ENCODE data around the gene MROH8.

- TF ChIP-seq CTCF (IDR thresholded peaks at IDR 0.05; ENCODE audit: poor library complexity, severe bottlenecking) (no peak), EP300 (conservative IDR thresholded peaks at IDR 0.05; ENCODE audit: poor library complexity, severe bottlenecking) (no peak), POLR2AphosphoS5 (IDR thresholded peaks at IDR 0.05) (no peak), EZH2 (IDR thresholded peaks at IDR 0.05; ENCODE audit: borderline replicate concordance, insufficient read depth, low read length, poor library complexity, severe bottlenecking) (no peak), RAD21 (conservative IDR thresholded peaks at IDR 0.05) (no peak), TAF1 (IDR thresholded peaks at IDR 0.05; ENCODE audit: low read depth) (no peak), MXI1 (conservative IDR thresholded peaks at IDR 0.05; ENCODE audit: poor library complexity, severe bottlenecking) (no peak)
Measured at GRCh38 chr20:37133952-37134351, 45.4 kb downstream of the MROH8 start.
